HG03442 (cell line): Measurements from ENCODE around the gene HSD17B3.
"Not testable (repeated sequence)": the region's sequence is repeated elsewhere in the genome, so short reads cannot be mapped to it uniquely, and the experiment has no call there.

Experiments
- ATAC-seq: cut with Tn5 transposase; IDR thresholded peaks from one replicate; pipeline ENCODE4 v1.9.1; 2021; ENCODE audit warnings: mild to moderate bottlenecking, moderate library complexity; ENCODE audit not compliant: unreplicated experiment

Gene HSD17B3

DNA sequence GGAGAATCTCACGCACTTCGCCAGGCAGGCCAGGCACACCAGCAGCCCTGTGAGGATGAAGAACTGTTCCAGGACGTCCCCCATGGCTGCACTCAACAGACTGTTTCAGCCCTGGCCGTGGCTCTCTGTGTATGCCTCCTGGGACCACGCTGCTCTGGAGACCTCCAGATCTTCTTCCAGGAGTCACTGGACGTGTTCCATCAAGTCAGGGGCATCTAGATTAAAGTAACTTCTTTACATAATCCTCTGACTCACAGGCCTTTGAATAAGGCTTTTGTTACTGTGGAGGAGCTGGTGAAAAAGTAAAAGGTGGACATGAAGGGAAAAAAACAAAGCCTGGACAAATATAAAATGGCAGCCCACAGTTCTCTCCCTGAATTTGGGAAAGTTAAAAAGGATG is at the start of gene HSD17B3:
Gene HSD17B3 (minus strand): TSS at position 156 of the 400 bp plus-strand sequence. CDS start 72 bp downstream, at position 84.
- no peak for ATAC-seq

DNA sequence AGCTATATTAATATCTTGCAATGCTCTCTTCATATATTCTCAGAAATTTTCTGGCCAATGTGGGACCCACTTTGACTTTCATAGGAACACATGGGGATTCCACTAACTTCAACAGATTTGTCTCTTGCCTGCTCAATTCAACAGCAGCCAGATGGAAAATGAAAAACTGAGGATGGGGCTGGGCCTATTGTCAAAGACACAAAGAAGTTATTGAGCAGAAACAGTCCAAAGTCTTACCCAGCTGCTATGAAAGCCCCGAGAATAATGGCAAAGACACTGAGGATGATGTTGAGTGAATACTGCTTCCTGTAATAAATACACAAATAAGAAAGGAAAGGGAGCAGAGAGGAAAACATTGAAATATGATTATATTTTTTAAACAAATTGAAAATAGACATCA is 48.9 kb upstream of the HSD17B3 start:
- no peak for ATAC-seq

DNA sequence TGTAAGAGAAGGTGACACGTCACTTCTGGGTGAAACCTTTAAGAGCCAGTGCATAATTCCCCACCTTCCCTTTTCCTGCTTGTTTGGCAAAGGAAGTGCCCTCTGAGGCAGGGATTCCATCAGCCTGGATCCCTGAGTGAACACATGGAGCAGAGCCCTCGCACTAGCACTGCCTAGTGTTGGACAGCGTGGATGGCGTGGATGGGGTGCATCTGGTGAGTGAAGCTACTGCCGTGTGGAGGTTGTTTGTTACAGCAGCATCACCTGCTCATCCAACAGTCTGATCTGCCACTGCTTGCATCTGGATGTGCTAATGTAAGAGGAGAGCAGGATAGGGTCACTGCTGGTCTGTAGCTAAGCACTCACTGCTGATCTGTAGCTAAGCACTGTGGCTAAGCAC is 46.3 kb upstream of the HSD17B3 start:
- ATAC-seq: no peak

GRCh38 chr9:96345551-96345950 is 43.6 kb upstream of the HSD17B3 start:
- ATAC-seq: no peak

DNA sequence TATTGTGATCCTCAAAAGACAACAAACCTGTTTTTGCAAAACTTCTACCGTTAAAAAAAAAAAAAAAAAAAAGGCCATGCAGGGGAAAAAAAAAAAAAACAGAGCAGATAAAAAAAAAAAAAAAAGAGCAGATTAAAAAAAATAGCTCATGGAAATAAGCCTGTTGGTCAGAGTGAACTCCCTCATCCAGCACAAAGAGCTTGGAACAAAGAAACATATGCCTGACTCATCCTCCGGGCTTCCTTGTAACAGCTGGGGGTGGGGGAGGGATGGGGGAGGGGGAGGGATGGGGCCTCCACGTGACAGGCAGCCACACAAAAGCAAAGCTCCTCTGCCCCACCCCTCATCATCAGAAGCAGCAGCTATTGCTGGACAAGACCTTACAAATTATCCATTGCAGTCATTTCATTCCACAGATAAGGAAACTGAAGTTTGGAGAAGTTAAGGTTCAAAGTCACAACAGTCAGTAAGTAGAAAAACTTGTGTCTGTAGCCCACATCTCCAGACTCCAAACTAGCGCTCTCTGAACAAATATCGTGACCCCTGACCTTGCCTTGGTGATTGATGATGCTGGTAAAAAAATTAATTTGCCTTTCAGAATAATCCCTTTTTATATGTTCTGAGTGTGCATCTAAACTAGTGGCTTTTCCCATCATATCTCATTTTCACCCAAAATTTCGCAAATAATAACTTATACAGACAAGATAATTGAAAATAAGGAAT is 42.6 kb upstream of the HSD17B3 start:
- ATAC-seq: no peak

GRCh38 chr9:96343515-96344360 is 41.8 kb upstream of the HSD17B3 start:
- ATAC-seq: no peak

DNA sequence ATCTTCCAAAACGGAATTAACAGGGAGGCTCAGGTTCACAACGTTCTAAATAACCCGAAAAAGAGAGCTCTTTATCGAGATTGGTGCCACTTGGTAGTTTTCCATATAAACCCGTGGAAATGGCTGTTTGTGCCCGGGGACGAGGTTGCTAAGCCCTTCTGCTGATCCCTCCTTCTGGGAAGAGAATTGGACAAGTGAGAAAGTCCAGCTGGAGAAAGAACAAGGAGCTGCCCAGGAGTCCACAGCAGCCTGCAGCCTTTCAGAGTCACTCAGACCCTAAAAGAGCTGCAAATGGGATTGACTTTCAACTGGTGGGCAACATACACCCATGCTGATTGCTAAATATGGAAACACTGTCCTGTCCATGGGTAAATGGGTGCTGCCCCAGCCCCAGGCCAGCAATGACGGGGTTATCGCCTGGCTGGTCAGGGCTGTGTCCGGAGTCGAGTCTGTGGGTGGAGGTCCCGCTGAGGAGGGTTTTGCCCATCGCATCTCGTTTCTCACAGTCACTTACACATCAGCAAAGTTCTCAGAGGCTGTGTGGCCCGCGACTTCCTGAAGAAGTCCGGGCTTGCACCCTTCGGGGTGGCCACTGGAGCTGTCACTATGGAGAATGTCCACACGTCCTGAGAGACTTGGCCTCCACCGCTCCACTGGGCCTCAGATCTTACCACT is 40.7 kb upstream of the HSD17B3 start:
- ATAC-seq: no peak

GRCh38 chr9:96340707-96341106 is 38.7 kb upstream of the HSD17B3 start:
- ATAC-seq: no peak

GRCh38 chr9:96338299-96338698 is 36.3 kb upstream of the HSD17B3 start:
- no peak for ATAC-seq

DNA sequence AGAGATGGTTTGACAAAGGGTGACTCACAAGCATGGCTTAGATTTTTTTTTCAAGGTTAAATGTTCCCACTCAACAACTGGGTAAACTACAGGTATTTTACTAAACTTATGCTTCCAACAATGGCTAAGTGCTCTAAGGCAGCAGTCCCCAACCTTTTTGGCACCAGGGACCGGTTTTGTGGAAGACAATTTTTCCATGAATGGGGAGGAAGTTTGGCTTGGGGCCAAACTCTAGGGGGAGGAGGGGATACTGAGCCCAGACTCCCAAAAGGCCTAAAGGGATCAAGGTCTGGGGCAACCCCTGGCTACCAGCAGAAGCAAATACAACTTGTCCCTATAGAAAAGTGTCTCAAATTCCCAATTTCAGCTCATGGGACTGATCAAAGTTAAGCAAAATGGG is 32.0 kb upstream of the HSD17B3 start:
- ATAC-seq: no peak

- no peak for ATAC-seq
Observed at GRCh38 chr9:96331236-96331947, 29.4 kb upstream of the HSD17B3 start.

DNA sequence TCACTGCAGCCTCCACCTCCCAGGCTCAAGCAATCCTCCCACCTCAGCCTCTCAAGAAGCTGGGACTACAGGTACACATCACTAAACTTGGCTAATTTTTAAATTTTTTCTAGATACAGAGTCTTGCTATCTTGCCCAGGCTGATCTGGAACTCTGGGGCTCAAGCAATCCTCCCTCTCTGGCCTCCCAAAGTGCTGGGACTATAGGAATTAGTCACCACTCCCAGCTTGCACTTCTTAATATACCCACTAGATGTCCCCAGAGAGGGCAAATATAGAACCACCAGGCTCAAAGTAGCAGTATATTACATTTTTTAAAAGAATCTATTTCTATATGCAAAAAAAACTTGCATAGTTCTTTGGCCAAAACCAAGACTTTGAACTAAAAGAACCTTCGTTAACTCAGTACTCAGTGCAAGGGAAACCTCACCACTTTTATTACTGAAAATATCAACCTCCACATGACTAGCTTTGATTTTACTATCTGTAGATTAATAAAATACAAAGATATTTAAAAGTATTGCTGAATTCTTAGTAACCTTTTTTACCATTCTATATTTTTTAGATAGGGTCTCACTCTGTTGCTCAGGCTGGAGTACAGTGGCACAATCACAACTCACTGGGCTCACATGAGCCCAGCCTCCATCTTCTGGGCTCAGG is 25.8 kb upstream of the HSD17B3 start:
- no peak for ATAC-seq

DNA sequence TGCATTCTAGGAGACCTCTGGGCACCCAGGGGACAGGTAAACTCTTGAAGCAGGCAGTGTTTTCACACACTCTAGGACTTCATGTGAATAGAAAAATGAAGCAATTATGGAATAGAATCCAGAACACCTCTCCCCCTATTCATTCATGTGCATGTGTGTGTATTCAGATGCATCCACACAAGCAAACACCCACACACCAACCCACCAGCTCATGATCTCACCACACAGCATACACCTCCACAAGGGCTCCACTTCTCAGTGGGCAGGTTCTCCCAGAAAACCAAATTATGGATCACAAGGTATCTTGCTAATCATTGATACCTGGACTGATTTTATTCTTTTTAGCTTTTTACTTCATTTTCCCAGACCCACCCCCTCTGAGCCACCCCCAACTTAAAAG is 21.2 kb upstream of the HSD17B3 start:
- no peak for ATAC-seq

DNA sequence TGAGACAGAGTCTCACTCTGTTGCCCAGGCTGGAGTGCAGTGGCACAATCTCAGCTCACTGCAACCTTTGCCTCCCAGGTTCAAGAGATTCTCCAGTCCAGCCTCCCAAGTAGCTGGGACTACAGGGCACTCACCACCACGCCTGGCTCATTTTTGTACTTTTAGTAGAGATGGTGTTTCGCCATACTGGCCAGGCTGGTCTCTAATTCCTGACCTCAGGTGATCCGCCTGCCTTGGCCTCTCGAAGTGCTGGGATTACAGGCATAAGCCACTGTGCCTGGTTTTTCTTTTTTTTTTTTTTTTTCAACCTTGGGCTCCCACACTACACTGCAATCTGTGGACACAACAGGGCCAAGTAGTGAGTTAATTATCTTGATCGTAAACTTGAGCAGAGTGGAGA is 20.8 kb upstream of the HSD17B3 start:
- ATAC-seq: not testable (repeated sequence)

DNA sequence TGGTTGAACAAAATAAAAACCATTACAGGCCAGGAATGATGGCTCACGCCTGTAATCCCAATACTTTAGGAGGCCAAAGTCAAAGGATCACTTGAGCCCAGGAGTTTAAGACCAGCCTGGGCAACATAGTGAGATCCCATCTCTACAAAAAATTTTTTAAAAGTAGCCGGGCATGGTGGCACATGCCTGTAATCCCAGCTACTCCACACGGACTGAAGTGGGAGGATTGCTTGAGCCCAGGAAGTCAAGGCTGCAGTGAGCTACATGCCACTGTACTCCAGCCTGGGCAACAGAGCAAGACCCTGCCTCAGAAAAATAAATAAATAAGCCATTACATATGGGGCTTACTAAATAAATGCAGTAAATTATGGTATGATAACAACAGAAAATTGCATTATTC is 20.2 kb upstream of the HSD17B3 start:
- ATAC-seq: not testable (repeated sequence)

- ATAC-seq: no peak
Observed at GRCh38 chr9:96321515-96321914, 19.5 kb upstream of the HSD17B3 start.

DNA sequence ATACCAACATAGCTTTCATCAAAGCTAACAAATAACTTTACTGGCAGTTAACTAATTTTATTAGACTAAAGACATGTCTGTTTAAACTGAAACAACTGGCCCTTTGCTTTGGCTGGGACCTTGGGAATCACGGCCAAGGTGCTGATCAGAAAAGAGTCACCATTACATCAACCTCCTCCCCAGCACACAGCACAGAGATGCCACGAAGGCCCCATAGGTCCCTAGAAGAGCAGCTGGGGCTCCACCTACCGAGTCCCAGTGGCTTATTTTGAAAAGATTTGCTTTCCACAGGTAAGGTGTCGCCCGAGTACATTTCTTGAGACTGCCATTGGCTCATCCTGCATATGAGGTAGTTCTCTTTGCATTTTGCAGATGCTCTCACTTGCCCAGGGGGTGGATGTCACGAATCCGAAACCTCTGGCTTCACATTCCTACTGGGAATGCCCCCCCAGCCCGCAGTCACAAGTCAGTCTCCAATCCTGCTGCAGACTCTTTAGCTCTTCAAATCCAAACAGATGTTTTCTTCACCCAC is 18.8 kb upstream of the HSD17B3 start:
- no peak for ATAC-seq

GRCh38 chr9:96318921-96319565 is 17.1 kb upstream of the HSD17B3 start:
- no peak for ATAC-seq

GRCh38 chr9:96317335-96317980 is 15.5 kb upstream of the HSD17B3 start:
- no peak for ATAC-seq
